IPS-15b (cell line): ENCODE data around the gene CLEC3B.
"Not testable (repeated sequence)": the region's sequence is repeated elsewhere in the genome, so short reads cannot be mapped to it uniquely, and the experiment has no call there.

ENCODE experiments used
- H3K27me3 ChIP-seq: one replicate; pipeline ENCODE4 v1.6.1; 2013; ENCODE audit warnings: low read length; ENCODE audit not compliant: control insufficient read depth, insufficient read depth
- H3K36me3 ChIP-seq: one replicate; pipeline ENCODE4 v1.6.1; 2013; ENCODE audit warnings: low read length; ENCODE audit not compliant: control insufficient read depth, insufficient read depth
- H3K4me1 ChIP-seq: one replicate; pipeline ENCODE4 v1.6.1; 2013; ENCODE audit warnings: mild to moderate bottlenecking, low read length; ENCODE audit not compliant: control insufficient read depth, insufficient read depth
- H3K4me3 ChIP-seq: one replicate; pipeline ENCODE4 v1.5.1; 2013; ENCODE audit warnings: low read depth, low read length
- H3K9ac ChIP-seq: one replicate; pipeline ENCODE4 v1.6.1; 2013; ENCODE audit warnings: low read depth, mild to moderate bottlenecking, low read length
- H3K9me3 ChIP-seq: one replicate; pipeline ENCODE4 v1.6.1; 2013; ENCODE audit warnings: mild to moderate bottlenecking, low read length; ENCODE audit not compliant: control insufficient read depth, insufficient read depth

CLEC3B gene

DNA sequence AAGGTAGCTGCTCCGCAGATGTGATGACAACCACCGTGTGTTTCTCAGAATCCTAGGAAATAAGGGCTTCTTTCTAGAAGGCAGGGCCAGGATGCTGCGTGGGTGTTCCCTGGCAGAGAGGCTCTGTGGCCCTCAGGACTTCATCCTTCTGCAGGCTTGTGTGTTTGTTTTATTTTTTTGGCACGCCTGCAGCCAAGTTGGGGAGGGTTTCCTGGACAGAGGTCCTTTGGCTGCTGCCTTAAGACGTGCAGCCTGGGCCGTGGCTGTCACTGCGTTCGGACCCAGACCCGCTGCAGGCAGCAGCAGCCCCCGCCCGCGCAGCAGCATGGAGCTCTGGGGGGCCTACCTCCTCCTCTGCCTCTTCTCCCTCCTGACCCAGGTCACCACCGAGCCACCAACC is at the start of gene CLEC3B:
Gene CLEC3B, plus strand, starts transcription at position 266 of the 400 bp plus-strand sequence. Its CDS starts 60 bp downstream, at position 326.
- Histone ChIP-seq H3K36me3 (no peaks in the 10 kb centered on the region), H3K9ac (no peak within 1 kb of the TSS), H3K4me3 (no peak within 1 kb of the TSS), H3K9me3 (no peaks in the 10 kb centered on the region), H3K27me3 (no peaks in the 10 kb centered on the region), H3K4me1 (no peaks in the 10 kb centered on the region)

DNA sequence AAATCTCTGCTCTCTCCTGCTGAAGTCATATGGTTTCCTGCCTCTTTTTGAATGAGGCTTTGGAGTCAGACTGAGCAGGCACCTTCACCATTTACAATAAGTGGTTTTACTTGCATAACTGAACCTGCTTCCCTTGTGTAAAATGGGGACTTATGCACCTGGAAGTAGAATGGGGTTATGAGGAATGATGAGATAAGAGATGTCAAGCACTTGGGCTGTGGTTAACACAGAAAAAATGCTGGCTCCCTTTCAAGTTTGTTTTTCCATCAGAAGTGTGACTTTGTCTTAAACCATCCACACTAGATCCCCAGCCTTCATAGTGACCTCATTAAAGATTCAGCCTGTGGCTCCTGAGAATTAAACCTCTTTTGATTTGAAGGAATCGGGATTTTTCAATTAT is 44.9 kb upstream of the CLEC3B start:
- no peaks in the 10 kb centered on the region for H3K9me3 ChIP-seq
- H3K9ac ChIP-seq = no peak overlapping the region
- no peaks in the 10 kb centered on the region for H3K36me3 ChIP-seq
- H3K4me3 ChIP-seq = no peak overlapping the region
- H3K4me1 ChIP-seq = peaks cover 7% of the 10 kb centered on the region
- no peaks in the 10 kb centered on the region for H3K27me3 ChIP-seq

GRCh38 chr3:44981751-44982150 is 44.4 kb upstream of the CLEC3B start:
- H3K4me1 ChIP-seq = peaks cover 7% of the 10 kb centered on the region
- no peaks in the 10 kb centered on the region for H3K27me3 ChIP-seq
- H3K9ac ChIP-seq = no peak overlapping the region
- H3K9me3 ChIP-seq = no peaks in the 10 kb centered on the region
- no peak overlapping the region for H3K4me3 ChIP-seq
- no peaks in the 10 kb centered on the region for H3K36me3 ChIP-seq

GRCh38 chr3:44982817-44983216 is 43.3 kb upstream of the CLEC3B start:
- Histone ChIP-seq H3K4me1 (peaks cover 4% of the 10 kb centered on the region), H3K4me3 (no peak overlapping the region), H3K36me3 (no peaks in the 10 kb centered on the region)

DNA sequence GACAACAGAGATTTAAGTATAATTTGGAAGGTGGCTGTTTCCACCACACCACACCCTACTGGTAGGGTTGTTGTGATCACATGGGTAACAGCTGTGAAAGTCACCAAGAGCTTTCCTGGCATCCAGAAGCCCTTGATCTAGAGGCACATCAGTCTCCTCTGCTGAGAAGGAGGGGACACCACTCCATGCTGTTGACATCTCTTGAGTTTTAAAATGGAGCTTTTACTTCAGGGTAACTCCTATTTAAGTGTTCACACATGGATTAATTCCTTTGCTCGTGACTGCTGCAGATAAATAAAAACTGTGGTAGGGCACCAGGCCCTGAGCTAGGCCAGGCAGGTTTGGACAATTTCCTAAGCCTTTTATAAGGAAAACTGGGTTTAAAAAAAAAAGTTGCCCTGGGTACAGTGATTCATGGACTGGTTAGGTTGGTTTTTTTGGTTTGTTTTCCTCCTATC is 42.6 kb upstream of the CLEC3B start:
- H3K27me3 ChIP-seq = no peaks in the 10 kb centered on the region
- no peaks in the 10 kb centered on the region for H3K9me3 ChIP-seq
- H3K4me3 ChIP-seq = no peak overlapping the region
- no peaks in the 10 kb centered on the region for H3K36me3 ChIP-seq
- peaks cover 6% of the 10 kb centered on the region for H3K4me1 ChIP-seq
- H3K9ac ChIP-seq = no peak overlapping the region

More at GRCh38 chr3:44982817-44983216, 43.3 kb upstream of the CLEC3B start:
- Histone ChIP-seq H3K27me3 (no peaks in the 10 kb centered on the region), H3K9me3 (no peaks in the 10 kb centered on the region), H3K9ac (no peak overlapping the region)

GRCh38 chr3:44984335-44984734 is 41.8 kb upstream of the CLEC3B start:
- no peak overlapping the region for H3K9ac ChIP-seq
- no peaks in the 10 kb centered on the region for H3K27me3 ChIP-seq
- H3K36me3 ChIP-seq = no peaks in the 10 kb centered on the region
- H3K9me3 ChIP-seq = no peaks in the 10 kb centered on the region
- no peak overlapping the region for H3K4me3 ChIP-seq
- H3K4me1 ChIP-seq = peaks cover 12% of the 10 kb centered on the region

DNA sequence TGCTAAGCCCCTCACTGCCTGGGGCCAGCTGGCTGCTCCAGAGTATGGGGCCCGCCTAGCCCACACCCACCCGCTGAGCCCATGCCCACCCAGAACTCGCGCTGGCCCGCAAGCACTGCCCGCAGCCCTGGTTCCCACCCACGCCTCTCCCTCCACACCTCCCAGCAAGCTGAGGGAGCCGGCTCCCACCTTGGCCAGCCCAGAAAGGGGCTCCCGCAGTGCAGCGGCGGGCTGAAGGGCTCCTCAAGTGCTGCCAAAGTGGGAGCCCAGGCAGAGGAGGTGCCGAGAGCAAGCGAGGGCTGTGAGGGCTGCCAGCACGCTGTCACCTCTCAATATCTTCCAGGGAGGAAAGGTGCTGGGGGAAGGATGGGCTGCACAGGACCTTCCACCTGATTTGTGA is 39.8 kb upstream of the CLEC3B start:
- H3K4me1 ChIP-seq = peaks cover 12% of the 10 kb centered on the region
- H3K4me3 ChIP-seq, H3K36me3 ChIP-seq, H3K27me3 ChIP-seq, H3K9ac ChIP-seq, H3K9me3 ChIP-seq: not testable (repeated sequence)

- Histone ChIP-seq H3K36me3 (peaks cover 5% of the 10 kb centered on the region), H3K9ac (no peak overlapping the region), H3K4me3 (no peak overlapping the region), H3K27me3 (no peaks in the 10 kb centered on the region), H3K4me1 (peaks cover 14% of the 10 kb centered on the region), H3K9me3 (no peaks in the 10 kb centered on the region)
Observed at GRCh38 chr3:44987332-44987731, 38.8 kb upstream of the CLEC3B start.

DNA sequence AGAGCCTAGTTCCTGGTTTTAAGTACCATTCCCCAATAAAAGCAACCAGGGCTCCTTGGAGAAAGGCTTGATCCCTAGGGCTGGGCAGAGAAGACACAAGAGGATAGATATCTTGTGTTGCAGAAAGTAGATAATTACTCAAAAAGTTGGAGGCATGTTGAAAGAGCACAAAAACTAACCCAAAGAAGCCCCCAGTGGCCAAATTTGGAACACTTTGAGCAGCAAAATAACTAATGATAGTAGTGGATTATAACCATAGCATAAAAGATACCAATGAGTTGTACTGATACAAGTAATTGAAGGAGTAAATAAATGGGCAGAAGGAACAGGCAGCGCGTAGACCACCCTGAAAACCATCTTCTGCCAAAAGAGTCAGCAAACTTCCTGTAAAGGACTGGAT is 38.0 kb upstream of the CLEC3B start:
- H3K4me3 ChIP-seq = no peak overlapping the region
- no peak overlapping the region for H3K9ac ChIP-seq
- no peaks in the 10 kb centered on the region for H3K9me3 ChIP-seq
- H3K36me3 ChIP-seq = peaks cover 5% of the 10 kb centered on the region
- no peaks in the 10 kb centered on the region for H3K27me3 ChIP-seq
- peaks cover 19% of the 10 kb centered on the region for H3K4me1 ChIP-seq

GRCh38 chr3:44989141-44989540 is 37.0 kb upstream of the CLEC3B start:
- no peak overlapping the region for H3K4me3 ChIP-seq

DNA sequence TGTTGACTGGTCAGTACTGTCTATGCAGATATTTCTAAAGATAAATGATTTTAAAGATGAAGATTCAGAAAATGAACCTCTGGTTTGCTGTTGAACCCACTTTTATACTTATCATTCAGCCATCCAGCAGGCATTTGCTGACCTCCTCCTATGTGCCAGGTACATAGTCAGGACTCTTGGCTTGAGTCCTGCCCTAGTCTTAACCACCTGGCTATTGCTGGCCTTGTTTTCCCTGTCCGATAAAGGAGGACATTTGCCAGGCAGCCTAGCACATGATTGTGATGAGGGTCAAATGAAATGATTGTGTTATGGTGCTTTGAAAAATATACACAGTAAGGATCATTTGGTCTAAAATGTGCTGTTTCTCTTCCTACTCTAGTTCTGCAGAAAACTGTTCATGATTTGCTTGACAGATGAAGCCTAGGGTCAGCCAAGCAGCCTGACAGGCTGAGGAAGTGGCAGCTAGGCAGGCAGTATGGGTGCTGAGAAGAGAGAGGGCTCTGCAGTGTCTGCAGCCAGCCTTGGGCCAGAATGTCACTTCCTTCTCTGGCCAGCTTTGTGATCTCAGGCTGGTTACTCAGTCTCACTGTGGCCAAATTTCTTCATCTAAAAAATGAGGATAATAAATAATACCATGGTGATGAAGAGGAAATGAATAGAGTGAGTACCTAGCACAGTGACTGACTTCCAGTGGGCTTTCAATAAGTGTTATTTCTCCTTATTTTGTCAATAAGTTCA is 36.3 kb upstream of the CLEC3B start:
- H3K27me3 ChIP-seq = no peaks in the 10 kb centered on the region
- no peaks in the 10 kb centered on the region for H3K9me3 ChIP-seq
- no peak overlapping the region for H3K9ac ChIP-seq
- H3K4me3 ChIP-seq = no peak overlapping the region
- H3K36me3 ChIP-seq = peaks cover 9% of the 10 kb centered on the region
- H3K4me1 ChIP-seq = peaks cover 31% of the 10 kb centered on the region

More at GRCh38 chr3:44989141-44989540, 37.0 kb upstream of the CLEC3B start:
- Histone ChIP-seq H3K9me3 (no peaks in the 10 kb centered on the region), H3K36me3 (peaks cover 5% of the 10 kb centered on the region), H3K27me3 (no peaks in the 10 kb centered on the region), H3K9ac (no peak overlapping the region), H3K4me1 (peaks cover 26% of the 10 kb centered on the region)

DNA sequence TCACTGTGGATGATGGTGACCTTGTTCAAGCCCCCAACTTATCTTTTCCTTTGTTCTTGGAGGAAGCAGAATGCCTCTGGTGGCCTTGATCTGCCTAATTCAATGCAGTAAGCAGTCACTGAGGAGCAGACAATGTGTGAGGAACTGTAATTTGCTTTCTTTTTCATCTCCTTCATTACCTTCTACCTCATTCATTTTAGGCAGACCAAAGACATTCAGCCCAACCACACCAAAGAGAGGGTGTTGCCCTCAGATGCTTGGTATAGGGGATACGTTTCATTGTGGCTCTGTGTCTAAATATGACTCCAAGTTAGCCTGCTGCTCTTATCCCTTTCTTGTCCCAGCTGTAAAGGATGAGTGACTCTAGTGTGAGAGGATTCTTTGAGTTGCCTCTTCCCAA is 34.8 kb upstream of the CLEC3B start:
- H3K36me3 ChIP-seq = peaks cover 9% of the 10 kb centered on the region

More for the DNA sequence above, 34.8 kb upstream of the CLEC3B start:
- Histone ChIP-seq H3K27me3 (no peaks in the 10 kb centered on the region), H3K9ac (no peak overlapping the region), H3K4me1 (peaks cover 31% of the 10 kb centered on the region), H3K4me3 (no peak overlapping the region), H3K9me3 (no peaks in the 10 kb centered on the region)
